ENCODE measurements around the gene WWOX. TPM values are rescaled to one million over a fixed set of nuclear protein-coding genes. Genes with fewer than 3 reads are reported as not detected.

Gene WWOX
- total RNA-seq, 4 donors from 2014 or later: 12.9 to 53.5 (median 25.6) TPM

GRCh38 chr16:78129349-78129748 is 29.9 kb downstream of the WWOX start:
- H3K4me1 ChIP-seq: peaks cover 6 to 26% (median 14%) of the 10 kb centered on the region in 3 donors
- no peak overlapping the region for H3K27ac ChIP-seq
- peaks cover 0 to 9% of the 10 kb centered on the region in 2 donors for H3K36me3 ChIP-seq
- H3K27me3 ChIP-seq: no peaks in the 10 kb centered on the region
- 75 to 81% methylated on average over 2 of the region's 2 CpGs for WGBS, 2 donors (ENCODE audit: low coverage in 1 of 2)
- no peaks in the 10 kb centered on the region for H3K9me3 ChIP-seq
- TF ChIP-seq EP300 (IDR thresholded peaks at IDR 0.05) (no peak), POLR2AphosphoS5 (IDR thresholded peaks at IDR 0.05) (no peak), POLR2A (IDR thresholded peaks at IDR 0.05) (no peak), CTCF (IDR thresholded peaks at IDR 0.05) (no peak)
- no peak for ATAC-seq
- no peak overlapping the region for H3K4me3 ChIP-seq

- H3K36me3 ChIP-seq: peaks cover 0 to 9% of the 10 kb centered on the region in 2 donors
- H3K27ac ChIP-seq: no peak overlapping the region
- H3K9me3 ChIP-seq: no peaks in the 10 kb centered on the region
- no peaks in the 10 kb centered on the region for H3K27me3 ChIP-seq
- TF ChIP-seq POLR2A (IDR thresholded peaks at IDR 0.05) (no peak), EP300 (IDR thresholded peaks at IDR 0.05) (no peak), CTCF (IDR thresholded peaks at IDR 0.05) (no peak), POLR2AphosphoS5 (IDR thresholded peaks at IDR 0.05) (no peak)
- no peak for ATAC-seq
- peaks cover 6 to 26% (median 14%) of the 10 kb centered on the region in 3 donors for H3K4me1 ChIP-seq
- 95 to 100% methylated on average over 2 to 3 of the region's 4 CpGs for WGBS, 2 donors (ENCODE audit: low coverage in 1 of 2)
- no peak overlapping the region for H3K4me3 ChIP-seq
Observed at GRCh38 chr16:78130083-78130608, 30.7 kb downstream of the WWOX start.

GRCh38 chr16:78130950-78131349 is 31.5 kb downstream of the WWOX start:
- no peaks in the 10 kb centered on the region for H3K9me3 ChIP-seq
- H3K27me3 ChIP-seq: no peaks in the 10 kb centered on the region
- no peak overlapping the region for H3K4me3 ChIP-seq
- ATAC-seq: no peak
- H3K36me3 ChIP-seq: peaks cover 0 to 9% of the 10 kb centered on the region in 2 donors
- 92 to 100% methylated on average over 3 to 5 of the region's 5 CpGs for WGBS, 2 donors (ENCODE audit: low coverage in 1 of 2)
- H3K4me1 ChIP-seq: peaks cover 6 to 26% (median 14%) of the 10 kb centered on the region in 3 donors
- H3K27ac ChIP-seq: no peak overlapping the region
- no peak for TF ChIP-seq POLR2A (IDR thresholded peaks at IDR 0.05)
- TF ChIP-seq CTCF (IDR thresholded peaks at IDR 0.05): no peak
- TF ChIP-seq EP300 (IDR thresholded peaks at IDR 0.05): no peak
- TF ChIP-seq POLR2AphosphoS5 (IDR thresholded peaks at IDR 0.05): no peak

GRCh38 chr16:78133919-78134318 is 34.5 kb downstream of the WWOX start:
- TF ChIP-seq EP300 (IDR thresholded peaks at IDR 0.05) (no peak), CTCF (IDR thresholded peaks at IDR 0.05) (no peak), POLR2A (IDR thresholded peaks at IDR 0.05) (no peak), POLR2AphosphoS5 (IDR thresholded peaks at IDR 0.05) (no peak)
- Histone ChIP-seq H3K9me3 (no peaks in the 10 kb centered on the region), H3K4me3 (no peak overlapping the region), H3K27me3 (no peaks in the 10 kb centered on the region), H3K36me3 (peaks cover 0 to 9% of the 10 kb centered on the region in 2 donors), H3K4me1 (no peaks in the 10 kb centered on the region), H3K27ac (no peak overlapping the region)
- no peak for ATAC-seq
- WGBS, 2 donors (ENCODE audit: low coverage in 1 of 2): 86 to 96% methylated on average over 2 of the region's 2 CpGs

GRCh38 chr16:78134944-78135619 is 35.6 kb downstream of the WWOX start:
- no peaks in the 10 kb centered on the region for H3K27me3 ChIP-seq
- no peak overlapping the region for H3K27ac ChIP-seq
- H3K4me1 ChIP-seq: no peaks in the 10 kb centered on the region
- H3K9me3 ChIP-seq: no peaks in the 10 kb centered on the region
- H3K4me3 ChIP-seq: no peak overlapping the region
- WGBS, 2 donors (ENCODE audit: low coverage in 1 of 2): 61 to 75% methylated on average over 6 to 7 of the region's 7 CpGs
- TF ChIP-seq EP300 (IDR thresholded peaks at IDR 0.05) (no peak), POLR2AphosphoS5 (IDR thresholded peaks at IDR 0.05) (no peak), POLR2A (IDR thresholded peaks at IDR 0.05) (no peak), CTCF (IDR thresholded peaks at IDR 0.05) (no peak)
- ATAC-seq: no peak
- H3K36me3 ChIP-seq: peaks cover 0 to 8% of the 10 kb centered on the region in 2 donors

Data from gastroesophageal sphincter (tissue), 4 donors.